CD4-positive, alpha-beta T cell treated with Interleukin-6 at 100 ng/mL for 8 hours (primary cell): ENCODE data around the gene DHX58.

Experiments used
- DNase-seq: peaks from one replicate; pipeline ENCODE4 v3.0.0-alpha.2; 2020; ENCODE audit warnings: mixed read lengths, low spot score

Gene DHX58

GRCh38 chr17:42081516-42082129 lies 30.9 kb downstream of the DHX58 start:
- DNase-seq = no peak

GRCh38 chr17:42079541-42079940 lies 33.0 kb downstream of the DHX58 start:
- no peak for DNase-seq

DNA sequence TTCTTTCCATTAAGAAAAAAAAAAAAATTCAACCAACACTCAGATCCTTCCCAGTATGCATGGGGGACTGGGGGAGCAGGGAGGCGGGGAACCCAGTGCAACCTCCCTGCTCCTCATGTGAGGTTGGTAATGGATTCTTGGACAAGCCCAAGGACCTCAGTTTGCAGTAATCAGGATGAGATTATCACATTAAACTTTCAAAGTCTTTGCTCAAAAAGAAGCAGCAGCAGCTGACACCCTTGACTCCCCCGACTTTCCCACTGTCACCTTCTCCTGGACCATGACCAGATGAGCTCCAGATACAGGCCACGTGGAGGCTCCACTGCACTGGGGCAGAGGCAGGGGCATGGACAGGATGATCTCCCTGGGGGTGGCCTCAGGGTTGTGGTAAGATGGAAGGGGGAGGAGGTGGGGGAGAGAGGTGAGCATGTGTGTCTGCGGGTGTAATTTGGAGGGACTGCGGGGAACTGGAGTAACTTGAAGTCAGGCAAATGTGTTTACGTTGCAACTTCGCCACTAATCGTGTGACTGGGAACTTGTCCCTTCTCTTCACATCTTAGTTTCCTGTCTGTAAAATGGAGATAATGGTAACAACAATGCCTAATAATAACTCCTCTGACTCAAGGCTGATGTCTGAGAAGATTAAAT lies 34.0 kb downstream of the DHX58 start:
- DNase-seq = no peak

DNA sequence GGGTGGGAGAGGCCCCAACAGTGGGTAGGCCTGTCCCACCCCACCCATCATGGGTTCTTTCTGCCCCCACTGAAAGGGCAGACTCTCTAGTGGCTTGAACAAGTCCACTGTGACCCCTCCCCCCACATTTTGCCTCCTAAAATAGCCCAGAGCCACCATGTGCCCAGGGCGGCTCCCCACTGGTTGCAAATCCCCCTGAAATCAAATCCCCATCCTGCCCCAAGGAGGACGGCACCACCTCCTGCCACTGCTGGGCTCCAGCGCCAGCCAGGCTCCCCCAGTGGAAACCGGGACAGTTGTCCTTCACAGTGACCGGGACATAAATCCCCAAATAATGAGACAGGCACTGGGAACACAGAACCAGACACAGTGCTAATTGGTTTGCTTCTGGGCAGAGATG lies 34.8 kb downstream of the DHX58 start:
- DNase-seq = no peak

- DNase-seq = no peak
Measured at GRCh38 chr17:42076797-42077559, 35.5 kb downstream of the DHX58 start.

- no peak for DNase-seq
Measured at GRCh38 chr17:42075789-42076188, 36.7 kb downstream of the DHX58 start.

DNA sequence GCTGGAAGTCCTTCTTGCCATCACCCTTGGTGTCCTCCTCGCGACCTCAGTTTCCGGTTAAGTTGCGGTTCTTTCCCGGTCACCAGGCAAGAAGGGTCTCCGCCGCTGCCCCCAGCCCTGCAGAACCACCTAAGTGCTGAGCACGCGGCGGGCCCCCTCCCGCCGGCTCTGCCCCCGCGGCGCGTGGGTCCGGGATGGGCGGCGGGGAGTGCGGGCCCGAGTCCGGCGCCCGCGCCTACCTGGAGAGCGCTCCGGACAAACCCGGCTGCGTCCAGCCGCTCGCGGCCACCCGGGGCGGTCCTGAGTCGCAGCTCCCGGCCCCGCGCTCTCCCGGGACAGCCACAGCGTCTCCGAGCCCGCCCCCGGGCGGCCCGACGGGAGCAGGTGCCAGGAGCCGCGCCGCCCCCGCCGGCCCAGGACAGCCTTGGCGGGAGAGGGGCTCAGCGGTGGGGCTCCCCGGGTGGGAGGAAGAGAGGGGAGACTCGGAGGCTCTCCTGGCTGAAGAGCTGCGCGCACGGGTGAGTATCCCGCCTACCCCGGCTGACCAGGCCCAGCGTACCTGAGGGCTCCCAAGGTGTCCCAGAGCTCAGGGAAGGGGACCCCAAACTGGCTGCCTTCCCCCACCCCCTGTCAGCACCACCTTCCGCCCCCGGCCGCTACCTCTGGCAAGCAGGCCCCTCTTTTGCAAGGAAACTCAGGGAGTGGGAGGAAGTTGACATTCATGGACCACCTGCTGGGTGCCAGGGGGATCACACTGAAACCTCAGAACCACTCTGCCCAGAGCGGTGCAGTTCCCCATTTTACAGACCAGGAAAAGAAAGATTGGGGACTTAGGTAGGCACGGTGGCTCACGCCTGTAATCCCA lies 40.0 kb downstream of the DHX58 start:
- no peak for DNase-seq

DNA sequence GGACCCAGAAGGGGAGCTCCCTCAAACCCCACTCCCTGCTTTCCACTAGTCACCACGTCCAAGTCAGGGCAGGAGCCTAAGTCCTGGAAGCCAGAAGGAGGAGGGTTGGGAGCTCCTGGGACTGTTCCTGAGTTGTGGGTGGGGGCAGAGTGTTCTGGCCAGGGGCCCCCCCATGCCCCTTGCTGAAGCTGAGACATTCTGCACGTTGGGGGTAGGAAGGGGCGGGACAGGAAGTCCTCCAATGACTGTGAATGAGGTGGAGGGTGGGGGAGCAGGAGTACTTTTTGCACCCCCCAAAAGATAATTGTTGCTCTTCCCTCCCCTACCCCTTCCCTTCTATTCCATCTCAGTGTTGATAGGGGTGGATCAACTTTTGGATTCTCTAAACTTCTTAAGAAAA lies 40.7 kb downstream of the DHX58 start:
- DNase-seq = no peak

DNA sequence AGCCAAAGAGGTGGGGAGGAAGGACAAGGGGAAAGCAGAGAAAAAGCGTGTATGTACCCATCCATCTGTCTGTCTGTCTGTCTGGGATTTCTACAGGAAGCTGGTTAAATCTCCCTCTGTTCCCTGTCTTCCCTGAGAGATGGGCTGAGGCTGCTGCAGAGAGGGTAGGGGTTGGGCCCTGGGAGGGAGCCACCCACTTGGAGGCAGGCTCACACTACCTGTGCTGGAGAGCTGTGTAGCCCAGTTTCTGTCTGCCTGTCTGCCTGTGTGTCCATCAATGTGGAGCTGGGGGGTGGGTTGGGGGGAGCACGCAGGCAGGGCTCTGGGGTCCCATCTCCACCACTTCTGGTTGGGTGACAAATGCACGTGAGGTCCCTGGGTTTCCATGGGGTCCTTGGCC lies 43.5 kb downstream of the DHX58 start:
- DNase-seq = no peak

GRCh38 chr17:42067371-42068091 lies 45.0 kb downstream of the DHX58 start:
- peak; percentile 59 for DNase-seq

GRCh38 chr17:42065201-42065600 lies 47.3 kb downstream of the DHX58 start:
- DNase-seq = no peak

DNA sequence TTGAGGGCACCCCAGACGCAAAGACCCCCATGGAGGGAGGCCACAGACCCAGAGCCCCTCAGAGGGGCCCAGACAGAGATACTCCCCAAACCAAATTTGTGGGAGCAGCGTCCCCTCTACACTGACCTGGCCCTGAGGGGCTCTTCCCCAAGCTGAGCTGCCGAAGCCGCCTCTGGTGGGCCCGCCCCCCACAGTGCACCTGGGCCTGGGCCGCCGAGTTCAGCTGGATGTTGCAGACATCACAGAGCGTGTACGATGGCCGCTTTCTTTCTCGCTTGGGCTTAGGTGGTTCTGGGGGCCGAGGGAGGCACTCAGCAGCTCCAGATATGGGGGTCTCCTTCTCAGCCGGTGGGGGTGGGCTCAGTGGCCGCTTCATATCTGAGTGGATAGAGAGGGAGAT lies 49.8 kb downstream of the DHX58 start:
- no peak for DNase-seq

GRCh38 chr17:42061646-42062487 lies 50.6 kb downstream of the DHX58 start:
- DNase-seq = no peak

- DNase-seq = no peak
Measured at GRCh38 chr17:42060231-42060630, 52.3 kb downstream of the DHX58 start.

DNA sequence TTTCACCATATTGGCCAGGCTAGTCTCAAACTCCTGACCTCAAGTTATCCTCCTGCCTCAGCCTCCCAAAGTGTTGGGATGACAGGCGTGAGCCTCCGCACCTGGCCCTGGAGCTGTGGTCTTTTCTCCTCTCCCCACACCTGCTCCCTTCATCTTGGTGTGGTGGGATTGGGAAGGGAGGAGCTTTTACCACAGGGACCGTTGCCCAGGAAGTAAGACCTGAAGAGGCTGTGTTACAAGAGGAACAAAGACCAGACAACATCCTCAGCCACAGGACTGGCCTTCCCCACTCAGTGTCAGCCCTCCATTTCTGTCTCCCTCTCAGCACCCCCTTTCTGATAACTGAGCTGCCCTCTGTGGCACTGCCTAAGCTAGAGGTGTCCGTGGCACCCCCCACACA lies 52.7 kb downstream of the DHX58 start:
- DNase-seq = no peak

DNA sequence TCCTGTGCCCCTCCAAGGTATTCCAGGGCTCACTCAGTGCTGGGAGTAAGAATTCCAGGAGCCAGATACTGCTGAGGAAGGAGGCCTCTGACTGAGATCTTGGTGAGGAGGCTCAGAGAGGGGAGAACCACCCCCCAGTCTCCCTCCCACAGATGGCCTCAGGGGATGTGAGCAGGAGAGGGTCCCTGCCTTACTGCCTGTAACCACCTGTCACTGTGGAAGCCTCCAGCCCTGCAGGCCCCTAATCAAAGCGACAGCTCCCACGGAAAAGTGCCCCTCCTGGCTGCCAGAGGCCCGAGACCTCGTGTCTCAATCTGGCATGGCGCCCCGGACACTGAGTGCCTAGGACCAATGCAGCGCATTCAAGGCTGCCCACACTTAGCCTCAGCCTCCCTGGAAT lies 54.5 kb downstream of the DHX58 start:
- DNase-seq = no peak

DNA sequence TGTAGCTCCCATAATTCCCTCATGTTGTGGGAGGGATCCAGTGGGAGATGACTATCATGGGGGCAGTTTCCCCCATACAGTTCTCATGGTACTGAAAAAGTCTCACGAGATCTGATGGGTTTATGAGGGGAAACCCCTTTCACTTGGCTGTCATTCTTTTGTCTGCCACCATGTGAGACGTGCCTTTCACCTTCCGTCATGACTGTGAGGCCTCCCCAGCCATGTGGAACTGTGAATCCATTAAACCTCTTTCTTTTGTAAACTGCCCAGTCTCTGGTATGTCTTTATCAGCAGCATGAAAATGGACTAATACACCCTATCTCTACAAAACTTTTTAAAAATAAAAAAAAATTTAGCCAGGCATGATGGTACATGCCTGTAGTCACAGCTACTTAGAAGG lies 55.9 kb downstream of the DHX58 start:
- no peak for DNase-seq

GRCh38 chr17:42055496-42055895 lies 57.0 kb downstream of the DHX58 start:
- DNase-seq = no peak

DNA sequence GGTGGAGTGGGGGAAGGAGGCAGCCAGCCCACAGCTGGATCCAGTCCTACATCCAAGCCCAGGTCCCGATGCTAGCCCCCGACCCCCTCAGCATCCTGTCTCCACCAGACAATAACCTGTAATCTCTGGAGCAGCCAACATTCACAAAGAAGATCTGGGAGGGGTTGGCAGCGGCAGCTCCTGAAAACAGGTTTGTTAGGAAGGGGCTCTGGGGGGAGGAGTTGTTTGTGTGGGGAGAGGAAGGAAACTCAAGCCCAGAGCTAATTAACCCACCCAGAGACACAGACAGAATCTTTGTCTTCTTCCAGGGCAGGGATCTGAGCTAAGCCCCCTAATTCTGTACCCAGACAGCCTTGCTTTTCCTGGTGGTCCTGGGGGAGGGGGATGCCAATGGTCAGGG lies 57.5 kb downstream of the DHX58 start:
- no peak for DNase-seq

- no peak for DNase-seq
Measured at GRCh38 chr17:42053731-42054500, 58.6 kb downstream of the DHX58 start.
